Activated T-cell treated with anti-CD3 and anti-CD28 coated beads, Interleukin-2, amount 50 U/mL, for 4 hours (primary cell): ENCODE results near the gene GOLGA8T. TPM values are rescaled to one million over a fixed set of nuclear protein-coding genes. Genes with fewer than 3 reads are reported as not detected.
"Not testable (repeated sequence)": the region's sequence is repeated elsewhere in the genome, so short reads cannot be mapped to it uniquely, and the experiment has no call there.

ENCODE experiments used
- ATAC-seq, 2 donors: fragments of 200-7000 bp; cut with Tn5 transposase; one replicate each; pipeline ENCODE4 v1.10.0; 2021
- DNase-seq: peaks from one replicate; pipeline ENCODE4 v3.0.0-alpha.2; 2020
- H3K27me3 Mint-ChIP-seq: one replicate; pipeline ENCODE4 v1.8.0; 2021; ENCODE audit warnings: low read depth, mixed read lengths
- H3K36me3 Mint-ChIP-seq: one replicate; pipeline ENCODE4 v1.8.0; 2022; ENCODE audit warnings: mixed read lengths; ENCODE audit not compliant: insufficient read depth
- H3K4me1 Mint-ChIP-seq: one replicate; pipeline ENCODE4 v1.8.0; 2021; ENCODE audit warnings: low read depth, mixed read lengths
- H3K4me3 Mint-ChIP-seq: one replicate; pipeline ENCODE4 v1.8.0; 2021; ENCODE audit warnings: mild to moderate bottlenecking, moderate library complexity, mixed read lengths
- H3K9me3 Mint-ChIP-seq: one replicate; pipeline ENCODE4 v1.8.0; 2021; ENCODE audit warnings: mixed read lengths
- total RNA-seq, 3 donors: library from RNA; stranded (reverse); gene quantifications; one replicate each; pipeline ENCODE4 v1.2.1, GENCODE V29; 2021

The GOLGA8T gene
- not detected for total RNA-seq

GRCh38 chr15:30134751-30135150, at the start of gene GOLGA8T:
Gene GOLGA8T (plus strand): TSS chr15:30135051. CDS start chr15:30135149, 98 bp downstream.
- H3K9me3 Mint-ChIP-seq: not testable (repeated sequence)

GRCh38 chr15:30097827-30098226, 37.0 kb upstream of the GOLGA8T start:
- peak; percentile 63 to 69 for ATAC-seq
- not testable (repeated sequence) for DNase-seq, H3K4me1 Mint-ChIP-seq, H3K9me3 Mint-ChIP-seq, H3K27me3 Mint-ChIP-seq, H3K4me3 Mint-ChIP-seq, H3K36me3 Mint-ChIP-seq

More at GRCh38 chr15:30134751-30135150, at the start of gene GOLGA8T:
- not testable (repeated sequence) for ATAC-seq, H3K4me3 Mint-ChIP-seq, DNase-seq, H3K36me3 Mint-ChIP-seq, H3K27me3 Mint-ChIP-seq, H3K4me1 Mint-ChIP-seq

- not testable (repeated sequence) for H3K4me3 Mint-ChIP-seq, H3K9me3 Mint-ChIP-seq, DNase-seq, H3K36me3 Mint-ChIP-seq, H3K27me3 Mint-ChIP-seq, ATAC-seq, H3K4me1 Mint-ChIP-seq
Measured at GRCh38 chr15:30102890-30103289, 32.0 kb upstream of the GOLGA8T start.

- H3K4me1 Mint-ChIP-seq, H3K9me3 Mint-ChIP-seq, H3K36me3 Mint-ChIP-seq, H3K4me3 Mint-ChIP-seq, DNase-seq, H3K27me3 Mint-ChIP-seq: not testable (repeated sequence)
- peak; percentile 63 to 67 for ATAC-seq
Measured at GRCh38 chr15:30103941-30104507, 30.8 kb upstream of the GOLGA8T start.

DNA sequence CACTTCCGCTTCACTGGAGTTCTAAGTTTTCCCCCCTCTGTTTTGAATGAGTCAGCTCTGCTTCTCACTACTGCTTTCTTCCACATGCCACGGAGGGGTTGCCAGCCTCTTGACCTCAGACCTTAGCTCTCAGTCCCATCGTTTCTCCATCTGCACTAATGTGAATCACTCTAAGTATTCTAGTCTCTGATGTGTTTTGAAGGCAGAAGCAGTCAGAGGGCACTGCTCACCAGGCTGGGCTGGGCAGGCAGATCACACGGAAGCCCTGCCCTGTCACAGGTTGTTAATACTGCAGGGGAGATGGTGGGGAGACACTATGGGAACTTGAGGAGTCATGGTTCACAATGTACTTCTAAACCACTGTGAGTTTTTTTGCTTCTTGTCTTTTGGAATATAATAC, 24.3 kb upstream of the GOLGA8T start:
- not testable (repeated sequence) for ATAC-seq, DNase-seq, H3K4me3 Mint-ChIP-seq

DNA sequence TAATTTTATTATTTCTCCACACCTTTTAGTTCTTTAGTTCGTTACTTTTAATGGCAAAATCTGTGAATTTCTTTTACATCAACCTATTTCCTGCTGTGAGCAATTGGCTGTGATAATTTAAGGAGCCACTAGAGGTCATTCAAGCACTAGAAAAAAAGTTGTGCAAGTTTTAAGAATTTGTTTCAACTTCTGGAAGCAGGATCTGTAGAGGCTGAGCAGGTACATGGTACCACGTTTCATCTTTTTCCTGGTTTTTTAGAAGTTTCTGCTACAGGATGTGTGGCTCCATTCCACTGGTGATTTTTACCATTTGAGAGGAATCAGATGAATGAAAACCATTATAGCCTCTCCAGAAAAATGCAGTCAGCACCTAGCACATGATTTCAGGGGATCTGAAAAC, 4.8 kb upstream of the GOLGA8T start:
- ATAC-seq, H3K4me1 Mint-ChIP-seq, DNase-seq, H3K36me3 Mint-ChIP-seq, H3K4me3 Mint-ChIP-seq, H3K9me3 Mint-ChIP-seq, H3K27me3 Mint-ChIP-seq: not testable (repeated sequence)

More for the DNA sequence above, 24.3 kb upstream of the GOLGA8T start:
- not testable (repeated sequence) for H3K27me3 Mint-ChIP-seq, H3K4me1 Mint-ChIP-seq, H3K36me3 Mint-ChIP-seq, H3K9me3 Mint-ChIP-seq

GRCh38 chr15:30143246-30143645, 8.4 kb downstream of the GOLGA8T start:
- not testable (repeated sequence) for ATAC-seq, H3K9me3 Mint-ChIP-seq, DNase-seq, H3K4me3 Mint-ChIP-seq, H3K27me3 Mint-ChIP-seq, H3K4me1 Mint-ChIP-seq, H3K36me3 Mint-ChIP-seq

DNA sequence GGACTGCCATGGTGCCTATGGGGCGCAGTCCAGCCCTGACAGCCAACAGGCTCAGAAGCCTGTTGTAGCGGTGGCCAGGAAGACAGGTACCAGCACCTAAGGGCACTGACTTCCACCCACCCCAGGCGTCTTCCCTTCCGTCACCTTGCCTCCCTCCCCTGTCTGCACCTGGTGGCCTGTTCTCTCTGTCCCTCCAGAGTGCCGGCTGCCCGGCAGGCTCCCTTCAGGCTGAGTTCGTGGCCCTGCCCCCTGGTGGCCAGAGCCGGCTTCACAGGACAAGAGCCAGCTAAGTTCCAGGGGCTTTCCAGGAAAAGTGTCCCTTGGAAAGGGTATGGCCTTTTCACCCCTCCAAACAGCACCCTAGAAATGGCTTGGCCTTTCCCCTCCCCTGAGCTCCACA, 15.0 kb downstream of the GOLGA8T start:
- not testable (repeated sequence) for H3K36me3 Mint-ChIP-seq

GRCh38 chr15:30162479-30163357, 27.9 kb downstream of the GOLGA8T start:
- not testable (repeated sequence) for H3K27me3 Mint-ChIP-seq, H3K4me1 Mint-ChIP-seq, ATAC-seq, H3K4me3 Mint-ChIP-seq, H3K9me3 Mint-ChIP-seq, H3K36me3 Mint-ChIP-seq, DNase-seq

More for the DNA sequence above, 15.0 kb downstream of the GOLGA8T start:
- H3K4me1 Mint-ChIP-seq, DNase-seq, H3K27me3 Mint-ChIP-seq, ATAC-seq, H3K9me3 Mint-ChIP-seq, H3K4me3 Mint-ChIP-seq: not testable (repeated sequence)

DNA sequence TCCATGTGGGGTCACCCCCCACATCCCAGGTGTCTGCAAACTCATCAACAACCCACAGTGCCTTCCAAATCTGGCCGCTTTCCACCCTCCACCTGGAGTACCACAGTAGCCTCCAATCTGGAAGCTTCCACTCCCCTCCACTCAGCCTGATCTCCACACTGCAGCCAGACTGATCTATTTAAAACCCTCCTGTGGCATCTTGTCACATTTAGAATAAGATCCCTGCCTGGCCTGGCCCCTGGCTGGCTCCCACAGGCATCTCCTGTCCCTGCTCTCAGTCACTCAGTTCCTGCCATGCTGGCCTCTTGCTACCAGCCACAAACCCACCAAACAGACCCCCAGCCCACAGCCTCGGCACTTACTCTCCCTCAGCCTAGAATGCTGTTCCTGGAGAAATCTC, 28.9 kb downstream of the GOLGA8T start:
- not testable (repeated sequence) for H3K9me3 Mint-ChIP-seq, H3K4me1 Mint-ChIP-seq, H3K27me3 Mint-ChIP-seq, DNase-seq, H3K4me3 Mint-ChIP-seq, ATAC-seq, H3K36me3 Mint-ChIP-seq

DNA sequence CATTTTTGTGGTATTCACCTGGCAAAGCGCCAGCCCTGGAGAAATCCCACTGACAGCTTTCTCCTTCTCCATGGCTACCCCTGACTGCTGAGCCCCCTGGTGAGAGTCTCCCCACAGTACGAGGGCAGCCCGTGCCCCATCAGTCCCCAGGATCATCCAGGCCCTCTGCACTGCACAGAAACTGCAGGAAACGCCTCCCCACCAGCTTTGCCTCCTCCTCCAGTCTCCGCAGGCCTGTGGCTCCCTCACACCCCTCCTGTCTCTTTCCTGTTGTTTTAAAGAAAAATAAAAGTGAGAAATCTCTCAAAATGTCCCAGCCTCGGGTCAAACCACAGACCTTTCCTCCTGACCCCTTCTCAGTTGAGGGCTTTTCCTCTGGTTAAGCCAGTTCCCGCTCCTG, 29.4 kb downstream of the GOLGA8T start:
- not testable (repeated sequence) for H3K4me1 Mint-ChIP-seq, H3K9me3 Mint-ChIP-seq, H3K27me3 Mint-ChIP-seq, H3K36me3 Mint-ChIP-seq, H3K4me3 Mint-ChIP-seq, DNase-seq
- ATAC-seq: peak; percentile 35 to 37

GRCh38 chr15:30167403-30167802, 32.6 kb downstream of the GOLGA8T start:
- not testable (repeated sequence) for H3K36me3 Mint-ChIP-seq, H3K27me3 Mint-ChIP-seq, H3K9me3 Mint-ChIP-seq, H3K4me3 Mint-ChIP-seq, H3K4me1 Mint-ChIP-seq, DNase-seq, ATAC-seq

DNA sequence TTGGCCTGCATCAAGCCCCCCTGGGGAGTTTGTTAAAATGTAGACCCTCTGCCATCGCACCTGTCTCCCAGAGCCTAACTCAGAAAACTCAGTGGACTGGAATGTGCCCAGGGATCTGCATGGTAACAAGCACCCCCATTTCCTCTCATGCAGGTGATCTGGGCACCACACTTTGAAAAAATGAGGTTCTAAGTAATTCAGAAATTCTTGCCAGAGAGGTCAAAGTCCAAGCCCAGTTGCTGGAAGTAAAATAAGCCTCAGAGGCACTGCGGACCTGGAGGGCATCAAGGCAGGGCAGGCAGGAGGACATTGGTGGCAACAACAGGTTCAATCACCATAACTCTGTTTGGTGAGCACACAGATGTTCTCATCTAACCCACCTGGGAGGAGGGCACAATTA, 33.0 kb downstream of the GOLGA8T start:
- H3K4me1 Mint-ChIP-seq, H3K4me3 Mint-ChIP-seq, H3K9me3 Mint-ChIP-seq, H3K36me3 Mint-ChIP-seq, ATAC-seq, H3K27me3 Mint-ChIP-seq, DNase-seq: not testable (repeated sequence)

DNA sequence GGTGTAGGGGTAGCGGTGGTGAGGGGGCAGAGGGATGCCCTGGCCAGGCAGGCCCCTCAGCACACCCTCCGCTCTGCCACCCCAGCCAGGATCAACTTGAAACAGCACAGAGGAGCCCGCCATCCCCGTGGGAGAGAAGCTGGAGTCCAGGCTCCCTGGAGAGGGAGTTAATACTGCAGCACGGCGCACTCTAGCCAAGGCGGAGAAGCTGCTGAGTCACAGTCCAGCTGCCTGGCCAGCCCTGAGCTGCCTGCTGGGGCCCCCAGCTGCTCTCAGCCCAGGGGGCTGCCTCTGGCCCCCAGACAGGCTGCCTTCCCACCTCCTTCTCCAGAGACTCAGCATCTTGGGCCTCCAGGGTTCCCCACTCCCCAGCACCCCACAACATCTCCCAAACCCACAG, 36.6 kb downstream of the GOLGA8T start:
- H3K36me3 Mint-ChIP-seq, H3K9me3 Mint-ChIP-seq, ATAC-seq, H3K27me3 Mint-ChIP-seq, H3K4me3 Mint-ChIP-seq, DNase-seq, H3K4me1 Mint-ChIP-seq: not testable (repeated sequence)

DNA sequence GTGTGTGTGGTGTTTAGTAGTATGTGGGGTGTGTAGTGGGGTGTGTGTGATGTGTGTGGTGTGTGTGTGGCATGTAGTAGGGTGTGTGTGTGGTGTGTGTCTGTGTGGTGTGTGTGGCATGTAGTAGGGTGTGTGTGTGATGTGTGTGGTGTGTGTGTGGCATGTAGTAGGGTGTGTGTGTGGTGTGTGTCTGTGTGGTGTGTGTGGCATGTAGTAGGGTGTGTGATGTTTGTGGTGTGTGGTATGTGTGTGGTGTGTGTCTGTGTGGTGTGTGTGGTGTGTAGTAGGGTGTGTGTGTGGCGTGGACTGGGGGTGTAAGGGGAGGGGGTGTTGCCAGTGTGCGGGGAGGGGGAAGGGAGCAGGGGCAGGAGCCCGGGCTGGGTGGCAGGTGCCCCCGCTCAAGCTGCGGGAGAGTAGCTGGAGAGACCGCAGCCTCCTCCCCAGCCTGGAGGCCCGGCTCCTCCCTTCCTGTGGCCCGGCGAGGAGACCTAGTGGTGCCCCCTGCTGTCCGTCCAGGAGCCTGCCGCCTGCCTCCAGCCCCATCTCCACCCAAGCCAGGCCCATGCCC, 38.3 kb downstream of the GOLGA8T start:
- H3K4me3 Mint-ChIP-seq, H3K27me3 Mint-ChIP-seq, H3K9me3 Mint-ChIP-seq, H3K36me3 Mint-ChIP-seq, H3K4me1 Mint-ChIP-seq: not testable (repeated sequence)
- ATAC-seq (peak; percentile 86 to 91), DNase-seq (peak; percentile 58)
